ENCODE data around the gene HK3.
"Not testable (repeated sequence)": the region's sequence is repeated elsewhere in the genome, so short reads cannot be mapped to it uniquely, and the experiment has no call there.

The HK3 gene

DNA sequence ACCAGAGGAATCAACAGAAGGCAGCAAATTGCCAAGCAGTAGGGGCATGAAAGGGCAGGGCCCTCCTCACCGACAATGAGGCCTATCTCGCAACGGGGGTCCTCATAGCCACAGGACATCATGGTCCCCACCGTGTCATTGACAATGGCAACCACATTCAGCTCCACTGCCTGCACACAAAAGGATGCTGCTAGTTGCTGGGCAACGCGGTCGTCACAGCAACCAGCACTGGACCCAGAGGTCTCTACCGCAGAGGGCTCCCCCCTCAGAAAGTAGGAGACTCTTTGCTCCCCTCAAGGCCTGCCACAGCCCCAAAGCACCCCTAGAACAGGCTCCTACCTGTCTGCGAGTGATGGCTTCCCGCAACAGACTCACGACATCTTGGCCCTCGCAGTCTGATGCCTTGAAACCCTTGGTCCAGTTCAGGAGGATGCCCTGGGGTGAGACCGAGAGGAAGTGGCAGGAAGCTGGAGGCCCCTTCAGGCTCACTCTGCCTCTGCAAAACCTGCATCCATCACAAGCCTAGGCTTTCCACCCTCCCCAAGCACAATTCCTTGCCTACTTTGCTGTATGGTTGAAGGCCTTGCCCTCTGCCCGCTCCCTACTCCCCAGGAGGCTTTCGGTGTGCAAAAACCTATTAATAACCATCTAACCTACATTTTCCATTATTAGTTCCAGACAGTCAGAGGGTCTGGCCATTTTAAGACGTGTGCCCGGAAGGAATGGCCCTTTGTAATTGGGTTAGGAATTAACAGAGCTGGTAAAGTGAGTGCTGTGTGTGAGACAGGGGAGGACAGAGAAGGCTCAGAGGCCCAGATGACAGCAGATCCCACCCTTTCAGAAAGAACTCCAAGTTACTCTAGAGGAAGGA is 15.2 kb downstream of the HK3 start:
- no peak for DNase-seq (ENCODE audit: low read depth in 2 of 2, low spot score in 1 of 2)

DNA sequence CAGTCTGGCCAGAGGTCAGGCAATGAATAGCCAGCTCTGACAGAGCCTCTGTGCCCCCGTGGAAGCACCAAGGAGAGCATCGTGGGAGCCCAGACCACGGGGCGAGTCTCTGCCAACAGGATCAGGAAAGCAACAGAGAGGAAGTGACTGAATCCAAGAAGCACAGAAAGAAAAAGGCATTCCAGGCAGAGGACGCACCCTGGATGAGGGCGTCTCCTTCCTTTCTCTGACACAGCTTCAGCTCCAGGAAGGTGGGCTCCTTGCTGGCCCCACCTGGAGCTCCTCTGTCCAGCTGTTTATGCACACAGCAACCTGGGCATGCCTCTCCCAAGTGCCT is 16.6 kb downstream of the HK3 start:
- no peak for DNase-seq (ENCODE audit: low read depth in 2 of 2, low spot score in 1 of 2)

DNA sequence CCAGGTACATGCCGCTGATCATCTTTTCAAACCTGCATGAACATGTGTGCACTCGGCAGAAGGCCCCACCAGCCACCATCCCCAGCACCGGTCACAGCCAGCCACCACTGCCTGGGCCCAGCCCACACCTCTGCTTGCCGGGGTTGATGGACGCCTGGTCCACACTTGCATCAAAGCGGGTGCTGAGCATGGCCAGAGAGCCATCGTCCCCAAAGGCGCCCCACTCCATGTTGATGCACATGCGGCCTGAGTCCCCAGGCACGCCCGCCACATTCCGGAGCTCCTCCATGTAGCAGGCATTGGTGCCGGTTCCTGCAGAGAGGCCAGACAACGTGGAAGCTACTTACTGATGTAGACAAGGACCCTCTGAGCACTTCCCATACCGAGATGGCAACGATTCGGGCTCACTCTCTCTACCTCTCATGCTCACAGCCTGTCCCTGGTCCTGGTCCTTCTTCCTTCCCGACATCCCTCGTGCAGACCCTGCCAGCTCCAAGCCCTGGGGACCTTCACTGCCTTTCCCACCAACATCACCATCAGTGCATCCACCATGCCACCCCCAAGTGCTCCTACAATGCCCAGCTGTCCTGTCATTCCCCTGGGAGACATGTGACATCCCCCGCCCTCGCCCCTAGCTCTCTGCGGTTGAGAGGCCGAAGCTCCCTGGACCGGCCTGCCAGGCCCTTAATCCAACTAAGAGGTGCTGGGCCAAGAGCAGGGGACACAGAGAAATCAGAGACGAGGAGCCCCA is 17.2 kb downstream of the HK3 start:
- no peak for DNase-seq (ENCODE audit: low read depth in 2 of 2, low spot score in 1 of 2)

DNA sequence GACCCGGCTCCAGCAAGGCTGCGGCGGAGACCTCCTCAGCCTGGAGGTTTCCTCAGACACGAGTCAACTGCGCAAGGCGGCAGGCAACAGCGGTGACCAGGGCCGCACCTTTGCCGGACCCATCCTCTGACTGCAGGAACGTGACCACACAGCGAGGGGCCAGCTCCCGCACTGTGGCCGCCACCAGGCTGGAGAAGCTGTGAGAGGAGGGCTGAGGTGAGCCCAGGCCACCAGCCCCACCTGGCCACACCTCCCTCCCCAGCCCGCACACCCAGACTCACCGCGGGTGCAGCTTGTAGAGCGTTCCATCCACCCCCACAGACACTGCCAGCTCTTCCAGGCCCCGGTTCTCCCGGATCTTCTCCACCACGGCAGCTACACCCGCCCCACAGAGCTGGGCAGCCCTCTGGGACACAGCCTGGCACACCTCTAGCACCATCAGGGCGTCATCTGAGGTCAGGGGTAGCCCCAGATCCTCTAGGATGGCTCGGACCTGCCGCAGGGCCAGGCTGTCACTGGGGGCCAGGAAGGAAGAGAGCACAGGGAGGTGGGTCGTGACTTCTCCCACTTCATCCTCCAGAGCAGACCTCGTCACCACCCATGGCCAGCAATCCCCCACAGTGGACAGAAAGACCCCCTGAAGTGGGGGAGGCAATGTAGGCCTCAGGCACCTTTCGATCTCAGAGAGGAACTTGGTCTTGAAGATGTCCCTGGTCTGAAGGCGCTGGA is 18.0 kb downstream of the HK3 start:
- no peak for DNase-seq (ENCODE audit: low read depth in 2 of 2, low spot score in 1 of 2)

DNA sequence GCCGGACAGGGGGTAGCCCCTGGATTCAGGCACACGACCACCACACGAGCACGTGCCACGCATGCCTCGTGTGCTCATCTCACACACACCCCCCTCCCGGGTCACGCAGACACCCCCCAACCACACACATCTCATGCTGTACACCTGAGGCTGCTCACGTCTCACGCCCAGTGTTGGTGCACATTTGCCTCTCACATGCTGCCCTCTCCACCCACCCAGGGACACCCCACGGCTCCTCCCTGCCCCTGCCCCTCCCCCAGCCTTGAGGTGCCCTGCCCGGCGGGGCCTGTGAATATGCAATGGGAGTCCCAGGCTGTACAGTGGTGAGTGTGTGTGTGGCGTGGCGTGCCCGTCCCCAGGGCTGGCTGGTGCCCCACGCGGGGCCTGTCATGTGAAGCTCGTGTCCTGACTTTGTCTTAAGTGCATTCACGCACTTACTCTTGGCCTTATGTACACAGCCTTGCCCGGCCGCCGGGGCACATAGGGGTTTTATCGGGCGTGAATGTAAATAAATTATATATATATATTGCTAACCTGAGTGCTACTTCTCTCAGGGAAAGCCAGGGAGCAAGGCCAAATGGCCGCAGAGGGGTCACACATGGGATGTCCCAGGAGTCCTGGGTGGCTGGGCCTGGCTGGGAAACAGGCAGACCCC is 18.7 kb downstream of the HK3 start:
- DNase-seq (ENCODE audit: low read depth in 2 of 2, low spot score in 1 of 2), result no peak

DNA sequence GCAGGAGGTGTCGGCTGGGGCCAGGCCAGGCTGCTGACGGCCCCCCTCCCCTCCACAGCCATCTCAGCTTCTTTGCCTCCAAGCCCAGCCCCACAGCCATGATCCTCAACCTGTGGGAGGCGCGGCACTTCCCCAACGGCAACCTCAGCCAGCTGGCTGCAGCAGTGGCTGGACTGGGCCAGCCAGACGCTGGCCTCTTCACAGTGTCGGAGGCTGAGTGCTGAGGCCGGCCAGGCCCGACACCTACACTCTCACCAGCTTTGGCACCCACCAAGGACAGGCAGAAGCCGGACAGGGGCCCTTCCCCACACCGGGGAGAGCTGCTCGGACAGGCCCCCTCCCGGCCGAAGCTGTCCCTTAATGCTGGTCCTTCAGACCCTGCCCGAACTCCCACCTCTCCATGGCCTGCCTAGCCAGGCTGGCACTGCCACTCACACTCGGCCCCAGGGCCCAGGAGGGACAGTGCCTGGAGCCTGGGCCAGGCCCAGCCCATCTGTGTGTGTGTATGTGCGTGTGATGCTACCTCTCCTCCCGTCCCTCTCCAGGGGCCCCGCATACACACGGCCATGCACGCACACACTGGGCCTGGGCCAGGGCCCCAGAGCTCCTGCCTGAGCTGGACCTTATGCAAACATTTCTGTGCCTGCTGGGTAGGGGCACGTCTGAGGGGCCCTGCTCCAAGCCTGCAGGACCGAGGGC is 19.3 kb downstream of the HK3 start:
- DNase-seq (ENCODE audit: low read depth in 2 of 2, low spot score in 1 of 2), result no peak

DNA sequence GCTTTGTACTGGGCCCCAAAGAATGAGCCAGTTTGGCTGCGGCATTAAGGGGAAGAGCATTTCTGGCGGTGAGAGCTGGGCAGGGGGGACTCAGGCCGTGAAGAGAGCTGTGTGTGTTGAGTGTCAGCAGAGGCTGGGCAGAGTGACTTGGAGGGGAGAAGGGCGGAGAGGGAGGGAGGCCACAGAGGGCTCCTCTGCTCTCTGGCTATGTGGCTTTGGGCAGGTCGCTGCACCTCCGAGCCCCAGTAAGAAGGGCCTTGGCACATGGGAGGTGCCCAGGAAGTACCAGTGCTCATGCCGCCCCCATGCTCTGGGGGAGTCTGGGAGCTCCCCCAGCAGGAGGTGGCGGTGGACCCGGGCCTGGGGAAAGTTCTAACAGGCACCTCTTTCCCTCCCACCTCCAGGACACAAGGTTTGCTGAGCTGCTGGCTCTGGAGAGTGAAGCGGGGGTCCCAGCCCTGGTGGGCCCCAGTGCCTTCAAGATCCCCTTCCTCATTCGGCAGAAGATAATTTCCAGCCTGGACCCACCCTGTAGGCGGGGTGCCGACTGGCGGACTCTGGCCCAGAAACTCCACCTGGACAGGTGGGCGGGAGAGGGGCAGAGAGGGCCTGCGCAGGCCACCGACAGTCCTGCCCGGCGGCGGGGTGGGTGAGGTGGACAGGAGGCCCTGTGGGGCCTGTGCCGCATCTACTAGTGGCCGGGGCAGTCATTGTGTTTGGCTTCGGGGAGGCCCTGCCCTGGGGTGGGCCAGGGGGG is 20.1 kb downstream of the HK3 start:
- DNase-seq (ENCODE audit: low read depth in 2 of 2, low spot score in 1 of 2), result no peak

DNA sequence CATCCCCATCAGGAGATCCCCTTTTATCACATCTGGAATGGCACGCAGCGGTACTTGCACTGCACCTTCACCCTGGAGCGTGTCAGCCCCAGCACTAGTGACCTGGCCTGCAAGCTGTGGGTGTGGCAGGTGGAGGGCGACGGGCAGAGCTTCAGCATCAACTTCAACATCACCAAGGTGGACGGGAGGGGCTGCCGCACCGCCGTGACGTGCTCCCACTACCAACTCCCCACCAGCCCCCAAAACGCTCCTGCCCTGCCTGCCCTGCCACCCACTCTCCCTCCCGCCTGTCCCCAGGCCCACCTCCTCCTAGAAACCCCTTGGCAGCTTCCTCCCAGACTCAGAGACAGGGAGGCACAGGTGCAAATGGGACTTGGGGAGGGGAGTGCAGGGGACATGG is 20.7 kb downstream of the HK3 start:
- DNase-seq (ENCODE audit: low read depth in 2 of 2, low spot score in 1 of 2), result no peak

DNA sequence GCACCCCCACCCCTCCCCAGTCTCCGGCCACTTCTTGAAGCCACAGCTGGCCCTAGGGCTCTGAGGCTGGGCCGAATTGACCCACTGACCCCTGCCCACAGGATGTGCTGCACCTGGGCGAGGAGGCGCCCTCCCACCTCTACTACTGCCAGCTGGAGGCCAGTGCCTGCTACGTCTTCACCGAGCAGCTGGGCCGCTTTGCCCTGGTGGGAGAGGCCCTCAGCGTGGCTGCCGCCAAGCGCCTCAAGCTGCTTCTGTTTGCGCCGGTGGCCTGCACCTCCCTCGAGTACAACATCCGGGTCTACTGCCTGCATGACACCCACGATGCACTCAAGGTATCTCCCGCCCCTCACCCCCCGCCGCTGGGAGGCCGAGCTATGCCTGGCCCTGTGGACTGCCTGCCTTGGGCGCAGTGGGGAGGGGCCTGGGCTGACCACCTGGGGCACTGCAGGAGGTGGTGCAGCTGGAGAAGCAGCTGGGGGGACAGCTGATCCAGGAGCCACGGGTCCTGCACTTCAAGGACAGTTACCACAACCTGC is 21.3 kb downstream of the HK3 start:
- no peak for DNase-seq (ENCODE audit: low read depth in 2 of 2, low spot score in 1 of 2)

DNA sequence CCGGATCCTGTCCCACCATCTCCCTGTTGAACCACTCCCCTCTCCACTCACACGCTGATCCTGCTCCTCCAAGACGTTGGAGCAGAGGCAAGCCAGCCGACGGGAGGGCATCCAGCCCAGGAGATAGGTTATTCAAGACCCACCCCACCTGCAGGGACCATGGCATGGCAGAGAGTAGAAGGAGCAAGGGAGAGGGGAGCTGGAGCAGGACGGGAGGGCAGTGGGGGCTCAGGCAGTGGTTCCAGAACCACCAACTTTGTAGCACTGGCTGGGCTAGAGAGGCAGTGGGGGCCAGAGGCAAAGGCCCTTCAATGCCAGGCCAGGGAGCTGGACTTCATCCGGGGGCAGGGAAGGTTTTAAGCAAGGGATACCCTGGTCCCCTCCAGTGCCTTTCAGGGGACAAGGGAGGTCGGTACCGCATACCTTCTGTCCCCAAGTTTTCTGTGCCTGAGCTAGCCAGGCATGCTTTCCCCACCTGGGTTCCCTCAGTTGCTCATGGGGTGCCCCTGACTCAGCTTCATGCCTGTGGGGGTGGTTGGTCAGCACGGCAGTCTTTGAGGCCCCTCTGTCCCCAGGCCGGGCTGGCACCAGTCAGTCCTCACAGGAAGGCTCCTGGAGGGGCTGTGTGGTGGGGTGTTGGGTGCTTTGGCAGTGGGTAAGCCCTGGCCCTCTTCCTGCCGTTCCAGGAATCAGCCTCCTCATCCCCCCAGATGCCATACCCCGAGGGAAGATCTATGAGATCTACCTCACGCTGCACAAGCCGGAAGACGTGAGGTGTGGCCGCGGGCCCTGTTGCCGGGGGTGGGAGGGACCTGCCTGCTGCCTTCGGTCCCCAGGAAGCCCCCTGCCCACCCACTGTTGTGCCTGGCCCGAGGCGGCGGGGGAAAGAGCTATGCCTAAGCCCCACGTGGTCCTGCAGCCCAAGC is 22.4 kb downstream of the HK3 start:
- no peak for DNase-seq (ENCODE audit: low read depth in 2 of 2, low spot score in 1 of 2)

DNA sequence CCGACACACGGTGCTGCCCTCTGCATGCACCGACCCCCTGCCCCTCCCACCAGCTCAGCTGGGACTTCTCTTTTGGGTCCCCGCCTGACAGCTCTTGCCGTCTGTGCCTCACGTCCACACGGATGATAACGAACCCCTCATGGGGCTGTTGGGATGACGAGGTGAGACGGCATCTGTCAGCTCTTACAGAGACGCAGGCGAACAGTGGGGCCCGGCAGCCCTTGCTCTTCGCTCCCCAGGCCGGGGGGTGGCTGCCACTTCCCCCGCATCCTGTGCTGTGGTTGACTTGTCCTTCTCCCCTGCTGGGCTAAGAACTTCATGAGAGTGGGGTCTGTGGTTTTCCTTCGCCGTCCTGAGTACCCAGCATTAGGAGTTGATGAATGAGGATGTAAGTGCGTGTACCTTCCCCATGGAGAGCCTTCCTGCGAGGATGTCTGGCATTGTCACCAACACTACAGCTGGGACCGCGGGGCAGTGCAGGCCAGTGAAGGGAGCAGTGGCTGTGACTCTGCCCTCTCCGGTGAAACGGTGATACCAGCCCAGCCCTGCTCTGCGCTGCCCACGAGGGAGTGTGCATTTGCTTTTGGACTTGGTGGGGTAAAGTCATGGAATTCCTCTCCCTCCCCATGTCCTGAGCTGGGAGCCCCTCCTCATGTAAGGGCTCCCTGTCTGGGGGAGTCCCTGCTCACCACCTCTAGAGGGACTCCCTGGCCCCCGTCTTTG is 23.2 kb downstream of the HK3 start:
- DNase-seq (ENCODE audit: low read depth in 2 of 2, low spot score in 1 of 2), result no peak

DNA sequence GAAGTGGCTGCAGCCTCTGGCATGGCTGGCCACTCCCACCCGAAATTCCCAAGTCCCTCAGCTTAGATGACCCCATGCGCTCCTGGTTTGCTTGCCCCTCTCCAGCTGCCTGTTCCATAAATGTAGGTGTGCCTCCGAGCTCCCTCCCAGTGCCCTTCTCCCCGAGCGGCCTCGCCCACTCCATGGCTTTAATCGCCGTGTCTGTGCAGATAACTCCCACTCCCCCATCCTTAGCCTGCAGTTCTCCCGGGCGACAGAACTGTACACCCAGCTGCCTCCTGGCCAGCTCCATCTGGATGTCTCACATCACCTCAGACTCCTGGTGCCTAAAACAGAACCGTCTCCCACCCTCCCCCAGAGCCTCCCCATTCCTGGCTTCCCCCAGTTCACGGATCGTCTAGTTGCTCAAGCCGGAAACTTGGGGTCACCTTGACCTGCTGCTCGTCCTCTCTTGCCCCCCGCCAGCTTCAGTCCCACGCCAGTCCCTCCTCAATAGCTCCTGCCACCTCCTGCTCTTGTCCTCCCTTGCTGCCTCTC is 24.1 kb downstream of the HK3 start:
- DNase-seq (ENCODE audit: low read depth in 2 of 2, low spot score in 1 of 2), result no peak

DNA sequence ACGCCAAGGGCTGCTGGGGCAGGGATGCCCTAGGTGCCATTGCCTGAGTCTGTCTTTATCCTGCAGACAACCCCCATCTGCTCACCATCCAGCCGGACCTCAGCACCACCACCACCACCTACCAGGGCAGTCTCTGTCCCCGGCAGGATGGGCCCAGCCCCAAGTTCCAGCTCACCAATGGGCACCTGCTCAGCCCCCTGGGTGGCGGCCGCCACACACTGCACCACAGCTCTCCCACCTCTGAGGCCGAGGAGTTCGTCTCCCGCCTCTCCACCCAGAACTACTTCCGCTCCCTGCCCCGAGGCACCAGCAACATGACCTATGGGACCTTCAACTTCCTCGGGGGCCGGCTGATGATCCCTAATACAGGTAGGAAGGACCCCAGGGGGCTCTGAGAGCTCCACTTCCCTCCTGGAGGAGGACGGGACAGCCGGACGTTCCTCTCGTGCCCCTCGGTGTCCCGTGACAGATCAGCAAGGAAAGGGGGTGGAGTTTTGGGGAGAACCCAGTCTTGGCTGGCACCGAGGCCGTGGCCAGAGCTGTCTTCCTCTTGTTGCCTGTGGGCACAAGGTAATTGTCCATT is 24.9 kb downstream of the HK3 start:
- no peak for DNase-seq (ENCODE audit: low read depth in 2 of 2, low spot score in 1 of 2)

DNA sequence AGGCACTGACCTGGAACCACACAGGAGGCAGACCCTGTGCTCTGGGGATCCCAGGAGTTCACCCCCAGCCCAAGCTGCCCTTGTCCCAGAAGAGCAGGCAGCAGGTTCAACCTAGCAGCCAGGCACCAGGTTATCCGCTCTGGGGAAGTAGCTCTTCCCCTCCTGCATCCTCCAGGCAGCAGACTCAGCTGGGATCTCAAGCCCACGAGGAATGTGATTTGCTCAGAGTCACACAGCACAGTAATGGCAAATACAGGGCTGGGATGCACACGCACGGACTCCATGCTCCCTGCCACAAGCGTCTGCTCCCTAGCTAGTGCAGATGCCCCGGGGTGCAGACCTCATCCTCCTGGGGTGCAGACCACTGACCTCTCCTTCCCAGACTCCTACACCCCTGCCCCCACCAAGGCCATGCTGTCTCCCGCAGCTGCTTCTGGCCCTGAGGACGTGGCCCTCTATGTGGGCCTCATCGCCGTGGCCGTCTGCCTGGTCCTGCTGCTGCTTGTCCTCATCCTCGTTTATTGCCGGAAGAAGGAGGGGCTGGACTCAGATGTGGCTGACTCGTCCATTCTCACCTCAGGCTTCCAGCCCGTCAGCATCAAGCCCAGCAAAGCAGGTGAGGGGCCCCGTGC is 25.5 kb downstream of the HK3 start:
- no peak for DNase-seq (ENCODE audit: low read depth in 2 of 2, low spot score in 1 of 2)

DNA sequence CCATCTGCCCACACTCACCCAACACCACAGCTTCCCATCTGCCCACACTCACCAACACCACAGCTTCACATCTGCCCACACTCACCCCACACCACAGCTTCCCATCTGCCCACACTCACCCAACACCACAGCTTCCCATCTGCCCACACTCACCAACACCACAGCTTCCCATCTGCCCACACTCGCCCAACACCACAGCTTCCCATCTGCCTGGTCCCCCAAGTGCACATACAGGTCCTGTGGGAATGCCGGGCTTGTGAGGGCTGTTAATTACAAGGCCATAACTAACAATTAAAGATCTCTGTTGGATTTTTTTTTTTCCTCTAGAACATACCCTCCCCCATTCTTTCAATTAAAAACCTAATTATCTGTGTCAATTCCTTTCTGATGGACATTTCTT is 26.1 kb downstream of the HK3 start:
- DNase-seq (ENCODE audit: low read depth in 2 of 2, low spot score in 1 of 2), result not testable (repeated sequence)

DNA sequence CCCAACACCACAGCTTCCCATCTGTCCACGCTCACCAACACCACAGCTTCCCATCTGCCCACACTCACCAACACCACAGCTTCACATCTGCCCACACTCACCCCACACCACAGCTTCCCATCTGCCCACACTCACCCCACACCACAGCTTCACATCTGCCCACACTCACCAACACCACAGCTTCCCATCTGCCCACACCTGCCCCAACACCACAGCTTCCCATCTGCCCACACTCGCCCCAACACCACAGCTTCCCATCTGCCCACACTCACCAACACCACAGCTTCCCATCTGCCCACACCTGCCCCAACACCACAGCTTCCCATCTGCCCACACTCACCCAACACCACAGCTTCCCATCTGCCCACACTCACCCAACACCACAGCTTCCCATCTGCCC is 26.6 kb downstream of the HK3 start:
- not testable (repeated sequence) for DNase-seq (ENCODE audit: low read depth in 2 of 2, low spot score in 1 of 2)

DNA sequence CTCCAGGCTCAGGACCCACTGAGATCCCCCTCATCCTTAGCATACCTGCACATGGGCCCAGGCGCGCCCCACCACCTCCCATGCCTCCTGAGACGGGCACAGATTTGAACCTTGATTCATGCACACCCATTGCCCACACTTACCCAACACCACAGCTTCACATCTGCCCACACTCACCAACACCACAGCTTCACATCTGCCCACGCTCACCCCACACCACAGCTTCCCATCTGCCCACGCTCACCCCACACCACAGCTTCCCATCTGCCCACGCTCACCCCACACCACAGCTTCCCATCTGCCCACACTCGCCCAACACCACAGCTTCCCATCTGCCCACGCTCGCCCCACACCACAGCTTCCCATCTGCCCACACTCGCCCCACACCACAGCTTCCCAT is 28.5 kb downstream of the HK3 start:
- not testable (repeated sequence) for DNase-seq (ENCODE audit: low read depth in 2 of 2, low spot score in 1 of 2)

Measured in stimulated activated CD8-positive, alpha-beta memory T cell treated with anti-CD3 and anti-CD28 coated beads, Interleukin-4, amount 100 ng/mL, for 4 hours (primary cell).